Breast epithelium (tissue), 3 donors: ENCODE measurements around the gene ACOX3.

Experiments used
- CTCF ChIP-seq, 3 donors: fragments of 450-650 bp; IDR thresholded peaks; one replicate each; pipeline ENCODE4 v1.5.1; 2016 to 2017; ENCODE audit warnings: antibody characterized with exemption in 3 of 3, mild to moderate bottlenecking in 3 of 3, moderate library complexity in 3 of 3
- POLR2A ChIP-seq: fragments of 450-650 bp; IDR thresholded peaks from one replicate; pipeline ENCODE4 v1.6.1; 2016; ENCODE audit warnings: antibody characterized with exemption, mild to moderate bottlenecking, moderate library complexity

DNA sequence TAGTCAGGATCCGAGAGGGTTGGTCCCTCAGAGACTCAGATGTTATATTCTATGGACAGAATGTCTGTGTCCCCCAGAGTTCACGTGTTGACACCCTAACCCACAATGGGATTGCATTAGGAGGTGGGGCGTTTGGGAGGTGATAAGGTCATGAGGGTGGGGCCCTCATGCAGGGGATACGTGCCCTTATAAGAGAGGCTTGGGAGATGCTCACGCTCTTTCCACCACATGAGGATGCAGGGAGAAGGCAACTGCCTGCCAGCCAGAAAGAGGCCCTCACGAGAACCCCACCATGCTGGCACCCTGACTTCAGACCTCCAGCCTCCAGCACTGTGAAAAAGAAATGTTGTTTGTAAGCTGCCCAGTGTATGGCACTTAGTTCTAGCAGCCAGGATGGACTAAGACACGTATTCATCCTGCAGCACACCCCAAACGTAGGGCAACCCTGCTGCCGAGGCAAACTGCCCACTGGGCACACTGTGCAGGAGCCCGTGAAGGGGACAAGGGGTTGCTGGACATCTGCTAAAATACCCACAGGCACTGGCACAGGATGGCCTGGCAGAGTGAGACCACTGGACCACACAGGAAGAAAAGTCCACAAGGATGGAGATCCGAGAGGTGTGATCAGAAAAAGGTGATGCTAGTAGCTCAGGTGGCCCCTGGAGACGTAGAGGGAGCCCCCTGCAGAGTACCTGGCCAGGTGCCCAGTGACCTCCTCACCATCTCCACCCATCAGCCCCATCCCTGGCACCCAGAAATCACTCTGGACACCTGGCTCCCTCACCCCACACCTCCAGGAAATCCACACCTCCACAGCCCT is 108.3 kb downstream of the ACOX3 start:
- TF ChIP-seq POLR2A (no peak), CTCF (IDR thresholded peaks at IDR 0.05) (no peak)
